HG03135 (cell line): Measurements from ENCODE around the gene SLC25A51.

ENCODE experiments used
- ATAC-seq: cut with Tn5 transposase; IDR thresholded peaks from one replicate; pipeline ENCODE4 v1.9.1; 2021; ENCODE audit warnings: mild to moderate bottlenecking, moderate library complexity; ENCODE audit not compliant: unreplicated experiment

Gene SLC25A51, protein sequence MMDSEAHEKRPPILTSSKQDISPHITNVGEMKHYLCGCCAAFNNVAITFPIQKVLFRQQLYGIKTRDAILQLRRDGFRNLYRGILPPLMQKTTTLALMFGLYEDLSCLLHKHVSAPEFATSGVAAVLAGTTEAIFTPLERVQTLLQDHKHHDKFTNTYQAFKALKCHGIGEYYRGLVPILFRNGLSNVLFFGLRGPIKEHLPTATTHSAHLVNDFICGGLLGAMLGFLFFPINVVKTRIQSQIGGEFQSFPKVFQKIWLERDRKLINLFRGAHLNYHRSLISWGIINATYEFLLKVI

DNA sequence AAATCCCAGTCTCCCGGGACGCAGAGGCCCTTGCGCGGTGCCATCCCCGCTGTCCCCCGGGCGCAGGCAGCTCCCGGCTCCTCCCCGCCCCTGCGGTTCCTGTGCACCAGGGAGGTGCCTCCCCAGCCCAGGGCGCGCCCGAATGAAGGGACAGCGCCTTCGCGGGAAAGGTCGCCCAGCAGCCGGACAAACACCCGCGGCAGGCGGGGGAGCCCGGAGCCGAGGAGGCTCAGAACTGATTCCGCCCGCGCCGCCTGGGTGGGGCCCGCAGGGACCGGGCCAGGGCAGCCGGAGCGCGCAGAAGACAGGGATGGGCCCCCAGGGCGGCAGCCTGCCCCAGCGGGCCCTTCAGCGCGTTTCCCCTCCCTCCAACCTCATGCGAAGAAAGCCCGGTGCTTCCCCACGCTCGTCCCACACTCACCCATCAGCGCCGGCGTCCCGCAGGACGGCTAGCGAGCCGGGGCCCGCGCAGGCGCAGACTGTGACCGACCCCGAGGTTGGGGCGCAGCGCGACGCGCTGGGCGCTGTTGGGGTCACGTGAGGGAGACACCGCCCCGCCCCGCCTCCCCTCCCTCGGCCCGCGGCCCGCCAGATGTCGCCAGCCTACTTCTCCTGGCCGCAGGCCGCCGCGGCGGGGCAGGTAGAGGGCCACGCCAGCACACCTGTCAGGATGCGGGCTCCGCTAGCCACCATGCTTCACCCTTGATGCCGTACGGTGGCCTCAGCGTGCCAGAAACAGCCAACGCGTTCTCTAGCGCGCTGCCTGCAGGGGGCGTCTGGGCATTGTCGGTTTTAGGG, at the start of gene SLC25A51:
SLC25A51 (minus strand) TSS at position 481 of the 798 bp plus-strand sequence. CDS start 15,577 bp downstream, outside the sequence.
- peak; percentile 81 for ATAC-seq

DNA sequence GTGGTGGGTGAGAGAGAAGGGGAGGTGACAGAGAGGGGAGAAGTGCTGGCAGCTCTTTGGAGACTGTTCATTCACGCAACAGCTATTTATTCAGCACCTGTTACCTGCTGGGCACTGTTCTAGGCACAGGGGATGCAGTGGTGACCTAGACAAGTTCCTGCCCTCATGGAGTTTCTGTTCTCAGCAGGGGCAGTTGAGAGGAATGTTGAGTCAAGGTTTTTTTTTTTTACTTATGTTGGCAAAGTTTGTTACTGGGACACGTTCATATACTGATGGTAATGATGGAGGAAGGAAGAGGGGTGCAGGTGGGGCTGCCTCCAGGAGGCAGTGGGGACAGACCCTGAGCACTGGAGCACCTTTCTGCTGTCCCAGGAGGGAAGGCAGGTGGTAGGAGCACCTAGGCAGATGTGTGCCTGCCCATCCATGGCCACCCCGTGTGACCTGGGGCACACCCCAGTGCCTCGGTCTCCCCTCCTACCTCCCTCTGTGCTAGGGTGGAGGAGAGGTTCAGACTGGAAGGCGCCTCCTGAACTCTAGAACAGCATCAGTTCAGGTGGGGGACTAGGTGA, 49.4 kb upstream of the SLC25A51 start:
- ATAC-seq: no peak

DNA sequence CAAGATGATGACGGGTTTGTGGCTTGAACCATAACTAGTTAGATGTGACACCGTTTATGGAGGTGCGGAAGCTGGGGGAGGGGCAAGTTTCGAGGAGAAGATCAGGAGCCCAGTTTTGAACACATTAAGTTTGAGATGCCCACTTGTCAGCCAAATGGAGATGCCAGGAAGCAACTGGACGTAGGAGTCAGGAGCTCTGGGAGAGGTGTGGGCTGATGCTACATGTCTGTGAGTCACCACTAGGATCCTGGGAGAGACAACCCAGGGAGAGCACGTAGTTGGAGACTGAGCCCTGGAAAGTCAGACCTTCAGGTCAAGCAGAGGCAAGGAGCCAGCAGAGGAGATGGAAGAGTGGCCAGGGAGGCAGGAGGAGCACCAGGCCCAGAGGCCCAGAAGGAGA, 48.8 kb upstream of the SLC25A51 start:
- ATAC-seq: no peak

DNA sequence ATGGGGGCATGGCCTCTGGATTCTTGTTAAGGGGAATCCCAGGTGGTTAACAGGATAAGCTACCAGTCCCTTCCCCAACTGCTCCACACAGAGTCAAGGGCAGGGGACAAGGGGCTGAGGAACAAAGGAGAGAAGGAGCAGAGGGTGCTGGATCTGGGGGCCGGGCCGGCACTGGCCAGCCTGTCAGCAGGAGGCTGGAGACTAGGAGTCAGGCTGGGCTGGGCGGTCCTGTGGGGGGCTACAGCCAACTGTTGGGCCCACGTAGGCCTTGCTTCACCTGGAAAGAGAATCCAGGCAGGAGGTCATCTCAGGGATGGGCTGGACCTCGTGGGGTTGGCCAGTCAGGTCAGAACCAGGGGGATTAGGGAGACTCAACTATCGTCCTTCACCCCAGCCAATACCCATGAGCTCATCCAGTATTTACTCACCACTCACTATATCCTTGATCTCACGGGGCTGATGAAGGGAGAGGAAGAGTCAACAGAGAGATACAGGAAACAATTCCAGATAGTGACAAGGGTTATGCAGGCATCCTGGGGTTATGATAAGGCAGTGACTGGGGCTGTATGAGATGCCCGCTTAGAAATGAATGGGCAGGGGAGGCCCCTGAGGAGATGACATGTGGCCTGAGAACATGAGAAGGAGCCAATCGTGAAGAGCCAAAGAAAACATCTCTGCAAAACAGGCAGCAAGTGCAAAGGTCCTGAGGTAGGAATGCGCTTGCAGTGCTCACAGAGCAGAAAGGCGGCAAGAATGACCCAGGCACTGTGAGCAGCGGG, 47.9 kb upstream of the SLC25A51 start:
- ATAC-seq: no peak

DNA sequence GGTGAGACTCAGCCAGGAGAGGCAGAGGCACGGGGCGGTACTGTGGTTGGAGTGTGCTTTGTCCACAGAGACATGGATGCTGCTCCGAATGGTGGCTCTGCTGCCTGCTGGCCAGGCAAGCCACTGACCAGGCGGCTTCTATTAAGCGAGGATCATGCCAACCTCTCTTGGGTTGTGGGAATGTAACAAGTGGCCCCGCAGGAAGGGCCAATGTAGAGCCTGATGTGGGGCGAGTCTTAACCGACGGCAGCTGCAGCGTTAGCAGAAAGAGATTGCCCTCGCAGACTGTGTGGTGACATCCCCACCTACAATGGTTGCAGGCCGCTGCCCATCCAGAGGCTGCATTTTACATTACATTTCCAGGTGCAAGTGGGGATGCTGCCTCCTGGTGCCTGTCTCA, 46.6 kb upstream of the SLC25A51 start:
- ATAC-seq: no peak

DNA sequence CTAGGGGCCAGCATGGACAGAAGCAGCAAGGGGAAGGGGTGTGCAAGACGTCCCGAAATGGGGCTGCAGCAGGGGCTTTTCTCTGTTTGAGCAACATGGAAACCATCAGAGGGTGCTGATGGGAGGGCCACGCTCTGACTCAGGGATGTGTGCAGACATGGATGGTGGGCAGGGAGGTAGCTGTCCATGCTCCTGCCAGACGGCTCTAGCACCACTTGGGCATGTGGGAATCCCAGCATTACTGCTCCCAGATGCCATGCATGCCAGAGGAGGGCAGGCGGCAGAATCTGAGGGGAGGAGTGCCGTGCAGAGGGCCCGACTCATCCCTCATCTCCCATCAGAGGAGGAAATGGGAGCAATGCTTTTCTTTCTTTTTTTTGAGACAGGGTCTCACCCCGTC, 45.6 kb upstream of the SLC25A51 start:
- ATAC-seq: no peak

DNA sequence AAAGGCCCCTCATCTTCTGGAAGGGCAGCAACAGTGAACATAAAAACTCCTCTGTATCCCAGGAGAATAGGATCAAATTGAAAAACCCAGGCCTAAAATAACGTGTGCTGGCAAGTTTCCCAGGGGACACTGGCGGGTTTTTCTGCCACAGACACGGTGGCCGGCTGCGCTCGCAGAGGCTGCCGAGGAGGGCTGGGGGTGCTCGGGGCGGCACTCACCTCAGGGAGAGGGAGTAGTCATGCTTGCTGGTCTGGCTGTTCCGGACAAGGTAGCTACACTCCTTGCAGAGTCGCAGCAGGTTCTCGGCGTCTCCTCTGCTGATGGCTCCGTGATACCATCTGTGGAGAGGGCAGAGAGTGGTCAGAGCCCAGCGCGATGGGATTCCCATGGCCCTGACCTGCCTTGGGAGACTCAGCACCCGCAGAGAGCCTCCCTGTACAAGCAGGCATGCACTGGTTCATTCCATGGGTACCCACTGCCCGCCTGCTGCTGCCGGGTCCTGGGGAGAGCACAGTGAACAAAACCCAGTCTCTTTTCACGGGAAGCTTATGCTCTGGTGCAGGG, 44.6 kb upstream of the SLC25A51 start:
- ATAC-seq: no peak

DNA sequence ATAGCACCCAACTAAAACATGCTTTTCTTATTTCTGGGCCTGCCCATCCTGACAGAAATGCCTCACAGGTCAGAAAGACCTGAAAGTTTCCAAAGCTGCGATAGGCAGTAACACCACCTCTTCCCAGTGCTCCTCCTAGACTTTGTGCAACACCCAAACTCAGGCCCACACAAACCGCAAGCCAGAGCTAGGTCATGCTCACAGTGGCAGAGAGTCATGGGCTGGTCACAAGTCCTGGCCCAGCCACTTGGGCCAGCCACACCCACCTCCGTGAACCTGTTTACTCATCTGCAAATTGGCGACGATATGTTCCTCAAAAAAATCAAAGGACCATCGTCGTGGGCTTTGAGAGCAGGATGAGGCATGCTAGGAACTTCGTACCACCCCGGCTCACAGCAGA, 44.0 kb upstream of the SLC25A51 start:
- no peak for ATAC-seq

DNA sequence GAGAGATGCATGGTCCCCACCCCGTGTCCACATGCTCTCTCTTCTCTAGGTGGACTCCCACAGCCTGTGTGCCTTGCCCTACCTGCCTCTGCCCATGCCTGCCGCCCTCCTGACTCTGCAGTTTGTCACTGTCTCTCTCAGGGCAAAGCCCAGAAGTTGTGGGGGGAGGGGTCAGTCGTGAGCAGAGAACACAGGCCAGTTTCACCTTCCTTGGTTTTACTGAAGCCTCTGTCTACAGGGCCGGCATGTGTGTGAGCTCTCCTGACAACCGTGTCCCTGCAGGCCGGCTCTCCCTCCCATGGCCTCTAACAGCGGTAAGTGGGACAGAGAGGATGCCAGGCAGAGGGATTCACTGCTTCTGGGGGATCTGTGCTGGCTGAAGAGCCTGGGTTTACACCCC, 43.5 kb upstream of the SLC25A51 start:
- ATAC-seq: no peak

DNA sequence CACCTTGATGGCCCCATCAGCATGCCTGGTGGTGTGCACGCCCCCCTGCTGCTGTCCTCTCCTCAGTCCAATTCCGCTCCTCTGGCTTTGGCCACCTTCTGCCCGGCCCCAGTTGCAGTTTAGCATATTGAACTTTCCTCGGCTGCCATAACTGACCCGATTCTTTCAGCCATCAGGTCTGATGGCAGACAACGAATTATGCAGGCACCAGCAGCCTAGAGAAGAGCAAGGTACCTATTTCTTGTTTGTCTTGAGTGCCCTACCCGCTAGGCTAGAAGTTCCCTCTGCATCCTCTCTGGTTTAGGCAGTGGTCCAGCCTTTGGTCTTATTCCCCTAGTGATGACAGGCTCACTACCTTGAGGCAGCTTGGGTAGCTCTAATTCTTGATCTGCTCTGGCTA, 43.0 kb upstream of the SLC25A51 start:
- no peak for ATAC-seq

DNA sequence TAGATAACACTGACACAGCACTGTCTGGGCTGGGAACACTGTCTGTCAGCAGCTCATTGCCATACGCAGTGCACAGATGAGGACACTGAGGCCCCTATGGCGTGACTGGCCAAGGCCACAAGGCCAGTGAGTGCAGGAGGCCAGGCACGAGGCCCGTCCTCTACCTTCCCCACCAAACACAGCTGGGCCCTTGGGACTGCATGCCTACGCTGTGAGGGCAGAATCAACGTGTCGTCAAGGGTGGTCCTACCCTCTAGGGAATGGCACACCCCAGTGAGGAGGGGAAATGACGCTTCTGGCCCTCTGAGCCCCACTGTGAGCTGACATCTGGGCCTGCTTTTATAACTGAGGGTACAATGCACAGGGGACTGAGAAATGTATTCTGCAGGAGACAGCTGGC, 42.1 kb upstream of the SLC25A51 start:
- no peak for ATAC-seq

DNA sequence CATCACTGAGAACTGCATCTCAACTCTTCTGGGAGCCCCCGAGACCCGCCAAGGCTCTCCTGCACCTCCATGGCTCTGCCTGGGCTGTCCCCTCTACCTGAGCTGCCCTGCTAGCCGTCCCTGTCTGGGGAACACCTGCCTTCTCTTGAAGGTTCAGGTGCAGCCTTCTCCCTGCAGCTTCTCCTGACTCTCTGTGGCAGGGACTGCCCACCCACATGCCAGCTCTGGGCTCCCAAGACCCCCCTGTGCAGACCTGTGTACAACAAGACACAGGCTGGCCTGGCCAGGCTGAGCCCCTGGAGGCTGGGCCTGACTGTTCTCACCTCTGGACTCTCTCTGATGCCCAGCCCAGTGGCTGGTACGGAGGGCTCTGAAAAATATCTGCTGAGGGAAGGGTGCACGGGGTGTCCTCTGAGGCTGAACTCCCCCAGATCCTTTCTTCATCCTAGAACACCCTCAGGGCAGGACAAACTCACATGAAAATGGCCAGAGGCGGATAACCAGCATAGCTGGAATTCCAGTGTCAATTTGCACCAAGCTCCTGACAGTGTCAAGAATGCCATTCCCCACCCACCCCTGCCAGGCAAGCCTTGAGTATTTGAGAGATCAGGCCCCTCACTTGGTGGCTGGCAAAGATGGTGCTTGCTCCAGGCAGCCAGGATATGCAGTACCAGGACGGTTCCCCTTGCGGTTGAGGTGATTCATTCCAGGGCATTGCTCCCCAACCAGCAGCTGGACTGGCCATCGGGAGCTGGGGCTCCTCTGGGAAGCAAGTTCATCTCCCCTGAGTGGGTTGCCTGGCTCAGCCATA, 40.9 kb upstream of the SLC25A51 start:
- ATAC-seq: no peak

DNA sequence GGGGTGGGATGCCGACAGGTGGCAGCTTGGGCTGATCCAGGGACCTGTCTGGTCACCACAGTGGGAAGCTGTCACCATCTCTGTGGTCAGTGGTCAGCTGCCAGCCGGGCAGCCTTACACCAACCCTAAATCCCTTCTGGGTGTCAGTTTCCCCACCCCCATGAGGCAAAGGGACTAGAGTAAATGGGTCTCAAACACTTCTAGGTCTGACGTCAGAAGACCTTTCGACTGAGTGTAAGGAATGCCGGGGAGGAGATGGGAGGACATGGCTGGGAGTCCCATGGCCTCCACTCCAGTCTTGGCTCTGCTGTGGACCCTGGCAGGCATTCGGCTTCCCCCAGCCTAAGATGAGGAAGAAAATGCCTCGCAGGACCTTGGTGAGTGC, 40.3 kb upstream of the SLC25A51 start:
- no peak for ATAC-seq

DNA sequence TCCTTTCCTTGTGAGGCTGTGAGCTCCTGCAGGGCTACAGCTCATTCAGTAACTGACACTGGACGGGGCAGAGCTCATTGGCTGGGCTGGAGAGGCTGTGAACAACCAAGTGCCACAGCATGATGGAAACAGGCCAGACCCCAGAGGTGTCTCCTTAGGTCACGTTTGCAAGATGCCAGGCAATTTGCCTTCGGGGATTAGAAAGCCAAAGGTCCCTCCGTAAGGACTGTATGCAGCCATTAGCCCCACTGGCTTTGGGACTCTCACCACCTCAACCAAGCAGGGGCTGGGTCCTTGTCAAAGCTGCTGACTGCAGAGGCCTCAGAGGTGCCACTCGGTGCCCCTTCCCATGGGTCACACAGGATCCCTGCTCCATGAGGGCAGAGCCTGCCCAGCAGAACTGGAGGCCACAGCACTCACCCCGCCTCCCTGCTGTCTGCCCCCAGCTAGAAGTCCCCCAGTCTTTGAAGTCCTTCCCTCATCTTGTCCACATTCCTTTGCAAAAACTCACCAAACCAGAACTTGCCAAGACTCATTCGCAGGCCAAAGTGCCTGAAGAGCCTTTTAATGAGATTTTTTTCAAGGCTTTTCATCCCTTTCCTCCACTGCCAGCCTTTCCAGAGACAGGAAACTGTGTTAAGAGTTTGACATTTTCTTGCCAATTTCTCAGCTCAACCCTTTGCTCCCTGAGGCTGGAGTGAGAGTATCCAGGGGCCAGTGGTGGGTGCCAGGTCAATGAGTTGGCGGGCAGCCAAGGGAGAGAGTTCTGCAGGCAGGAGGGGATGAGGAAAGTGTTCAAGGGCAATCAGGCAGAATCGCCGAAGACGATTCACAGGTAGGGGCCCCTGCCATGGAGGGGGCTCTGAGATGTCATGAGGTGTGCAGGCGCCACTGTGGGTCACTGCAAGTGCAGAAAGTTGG, 39.7 kb upstream of the SLC25A51 start:
- no peak for ATAC-seq

DNA sequence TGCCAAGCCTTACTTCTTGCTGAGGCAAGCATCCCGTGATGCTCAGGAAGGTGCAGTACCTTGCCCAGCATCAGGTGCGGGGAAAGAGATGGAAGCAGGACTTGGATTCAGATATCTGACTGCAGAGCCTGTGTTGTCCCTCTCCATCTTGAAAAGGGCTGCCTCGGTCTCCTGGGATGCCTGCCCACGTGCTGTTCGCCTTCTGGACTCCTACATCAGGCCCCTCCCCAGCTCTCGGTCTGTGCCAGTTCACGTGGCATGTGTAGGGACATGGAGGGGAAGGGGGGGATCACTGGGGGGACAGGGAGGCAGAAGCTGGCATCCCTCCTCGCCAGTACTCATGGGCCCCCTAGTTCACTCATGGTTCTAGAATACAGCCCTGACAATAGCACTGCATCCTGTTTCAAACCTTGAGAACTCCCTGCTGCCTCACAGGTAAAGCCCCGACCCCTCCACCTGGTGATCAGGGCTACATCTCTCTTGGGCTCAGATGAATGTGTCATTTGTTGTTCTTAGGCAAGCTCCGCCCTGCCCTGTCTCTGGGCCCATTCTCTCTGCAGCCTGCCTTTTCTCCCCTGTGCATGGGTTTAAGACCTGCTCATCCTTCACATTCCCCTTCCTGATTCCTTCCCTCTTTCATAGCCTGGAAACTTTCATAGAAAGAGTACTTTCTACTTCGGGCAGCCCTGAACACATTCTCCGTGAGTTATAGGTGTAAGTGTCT, 38.9 kb upstream of the SLC25A51 start:
- ATAC-seq: no peak

DNA sequence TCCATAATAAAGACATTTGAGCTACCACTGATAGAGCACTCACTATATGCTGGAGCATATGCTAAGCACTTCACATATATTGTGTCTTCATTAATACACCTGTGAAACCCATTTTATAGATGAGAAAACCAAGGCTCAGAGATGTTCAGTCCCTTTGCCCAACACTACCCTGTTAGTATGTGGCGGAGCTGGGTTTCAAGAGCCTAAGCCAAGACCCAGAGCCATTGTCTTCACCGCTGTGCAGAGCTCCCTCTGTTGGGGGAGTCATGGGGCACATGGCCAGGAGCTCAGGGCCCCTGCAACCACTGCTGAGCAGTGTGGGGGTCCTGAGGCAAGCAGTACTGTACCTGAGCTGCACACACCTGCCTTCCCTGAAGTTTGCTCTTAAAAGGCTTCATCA, 37.3 kb upstream of the SLC25A51 start:
- ATAC-seq: no peak

DNA sequence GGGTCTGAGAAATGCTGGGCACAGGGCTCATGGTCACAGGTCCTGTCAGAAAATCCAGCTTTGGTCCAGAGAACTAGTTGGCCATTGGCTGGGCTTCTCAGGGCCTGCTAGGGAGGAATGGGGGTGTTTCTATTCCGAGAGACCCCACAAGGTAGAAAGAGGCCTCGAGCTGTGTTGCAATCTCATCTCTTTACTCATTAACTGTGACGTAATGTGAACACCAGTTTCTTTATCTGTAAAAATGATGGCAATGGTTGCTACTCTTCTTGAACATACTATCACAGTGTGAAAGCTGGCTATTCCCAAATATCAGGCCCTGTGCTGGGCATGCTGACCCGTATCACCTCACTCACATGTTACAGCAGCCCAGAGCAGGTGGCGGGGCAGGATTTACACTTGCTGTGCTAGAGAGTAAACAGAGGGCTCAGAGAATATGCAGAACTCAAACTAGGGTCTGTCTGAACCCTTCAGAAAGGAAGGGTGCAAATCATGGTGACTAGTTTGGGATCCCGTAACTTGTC, 35.7 kb upstream of the SLC25A51 start:
- no peak for ATAC-seq
